PFSK-1 (cell line): Measurements from ENCODE around the gene GLRX.

Experiments used
- FOXP2 ChIP-seq: optimal IDR thresholded peaks from 2 replicates; pipeline ENCODE3; 2011; ENCODE audit warnings: borderline replicate concordance, control low read depth, inconsistent platforms; ENCODE audit not compliant: insufficient read depth; ENCODE audit errors: extremely low read length, extremely low read depth
- POLR2AphosphoS5 ChIP-seq: IDR thresholded peaks from 2 replicates; pipeline ENCODE4 v1.6.1; 2012; ENCODE audit warnings: low read depth, mild to moderate bottlenecking, control low read depth, low read length, moderate library complexity
- SIN3A ChIP-seq: IDR thresholded peaks from 2 replicates; pipeline ENCODE4 v1.6.1; 2012; ENCODE audit warnings: mild to moderate bottlenecking, low read length, moderate library complexity, borderline replicate concordance; ENCODE audit not compliant: insufficient read depth
- TAF1 ChIP-seq: IDR thresholded peaks from 2 replicates; pipeline ENCODE4 v1.6.1; 2012; ENCODE audit warnings: low read length, control low read depth, borderline replicate concordance; ENCODE audit not compliant: insufficient read depth
- TF ChIP-seq, protein P1 (sequence below), 2 experiments: IDR thresholded peaks; 2 replicates each; pipeline versions ENCODE4 v1.6.1 to v1.8.0; 2011 to 2012; ENCODE audit warnings: low read depth in 2 of 2, low read length in 2 of 2, control low read depth in 1 of 2, inconsistent platforms in 1 of 2, mild to moderate bottlenecking in 1 of 2, moderate library complexity in 1 of 2; ENCODE audit not compliant: insufficient read depth in 1 of 2

The GLRX gene

DNA sequence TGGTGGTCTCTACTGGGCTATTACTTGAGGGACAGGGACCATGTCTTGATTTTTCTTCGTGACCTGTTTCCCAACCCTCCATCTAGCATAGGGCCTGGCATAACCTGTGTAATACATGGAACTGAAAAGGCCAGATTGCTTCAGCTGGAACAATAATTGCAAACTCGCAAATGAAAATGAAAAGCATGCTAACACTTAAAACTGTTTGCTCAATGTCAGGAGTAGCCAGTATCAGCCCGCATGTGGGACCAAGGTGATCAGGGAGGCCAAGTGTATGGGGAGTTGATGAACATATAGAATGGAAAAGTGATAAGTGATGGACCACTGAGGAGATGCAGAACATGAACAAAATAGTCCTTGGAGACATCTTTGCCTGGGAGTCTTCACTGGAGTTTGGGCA, 25.2 kb downstream of the GLRX start:
- TF ChIP-seq SIN3A (no peak), TAF1 (no peak), FOXP2 (no peak), POLR2AphosphoS5 (no peak)
- TF ChIP-seq, protein P1, sequence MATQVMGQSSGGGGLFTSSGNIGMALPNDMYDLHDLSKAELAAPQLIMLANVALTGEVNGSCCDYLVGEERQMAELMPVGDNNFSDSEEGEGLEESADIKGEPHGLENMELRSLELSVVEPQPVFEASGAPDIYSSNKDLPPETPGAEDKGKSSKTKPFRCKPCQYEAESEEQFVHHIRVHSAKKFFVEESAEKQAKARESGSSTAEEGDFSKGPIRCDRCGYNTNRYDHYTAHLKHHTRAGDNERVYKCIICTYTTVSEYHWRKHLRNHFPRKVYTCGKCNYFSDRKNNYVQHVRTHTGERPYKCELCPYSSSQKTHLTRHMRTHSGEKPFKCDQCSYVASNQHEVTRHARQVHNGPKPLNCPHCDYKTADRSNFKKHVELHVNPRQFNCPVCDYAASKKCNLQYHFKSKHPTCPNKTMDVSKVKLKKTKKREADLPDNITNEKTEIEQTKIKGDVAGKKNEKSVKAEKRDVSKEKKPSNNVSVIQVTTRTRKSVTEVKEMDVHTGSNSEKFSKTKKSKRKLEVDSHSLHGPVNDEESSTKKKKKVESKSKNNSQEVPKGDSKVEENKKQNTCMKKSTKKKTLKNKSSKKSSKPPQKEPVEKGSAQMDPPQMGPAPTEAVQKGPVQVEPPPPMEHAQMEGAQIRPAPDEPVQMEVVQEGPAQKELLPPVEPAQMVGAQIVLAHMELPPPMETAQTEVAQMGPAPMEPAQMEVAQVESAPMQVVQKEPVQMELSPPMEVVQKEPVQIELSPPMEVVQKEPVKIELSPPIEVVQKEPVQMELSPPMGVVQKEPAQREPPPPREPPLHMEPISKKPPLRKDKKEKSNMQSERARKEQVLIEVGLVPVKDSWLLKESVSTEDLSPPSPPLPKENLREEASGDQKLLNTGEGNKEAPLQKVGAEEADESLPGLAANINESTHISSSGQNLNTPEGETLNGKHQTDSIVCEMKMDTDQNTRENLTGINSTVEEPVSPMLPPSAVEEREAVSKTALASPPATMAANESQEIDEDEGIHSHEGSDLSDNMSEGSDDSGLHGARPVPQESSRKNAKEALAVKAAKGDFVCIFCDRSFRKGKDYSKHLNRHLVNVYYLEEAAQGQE (IDR thresholded peaks at IDR 0.05; ENCODE audit: insufficient read depth in 1 of 2, low read depth in 2 of 2, low read length in 2 of 2) = no peak

- TF ChIP-seq SIN3A (no peak), POLR2AphosphoS5 (no peak), FOXP2 (no peak), TAF1 (no peak)
- TF ChIP-seq, protein P1 (IDR thresholded peaks at IDR 0.05; ENCODE audit: insufficient read depth in 1 of 2, low read depth in 2 of 2, low read length in 2 of 2) = no peak
Observed at GRCh38 chr5:95794070-95794516, 28.4 kb downstream of the GLRX start.

DNA sequence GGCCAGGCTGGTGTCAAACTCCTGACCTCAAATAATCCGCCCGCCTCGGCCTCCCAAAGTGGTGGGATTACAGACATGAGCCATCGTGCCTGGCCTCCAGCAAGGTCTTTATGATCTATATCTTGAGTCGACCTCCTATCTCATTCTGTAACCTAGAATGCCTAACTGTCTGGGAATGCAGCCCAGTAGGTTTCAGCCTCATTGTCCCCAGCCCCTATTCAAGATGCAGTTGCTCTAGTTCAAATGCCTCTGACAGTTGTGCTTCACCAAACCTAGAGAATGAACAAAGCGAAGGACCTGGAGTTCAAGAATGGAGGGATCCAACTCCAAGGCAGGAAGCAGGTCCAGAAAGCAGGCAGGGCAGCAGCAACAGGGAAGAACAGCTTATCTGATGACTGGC, 30.8 kb downstream of the GLRX start:
- no peak for TF ChIP-seq POLR2AphosphoS5

- TF ChIP-seq POLR2AphosphoS5 = no peak
- no peak for TF ChIP-seq SIN3A
- no peak for TF ChIP-seq TAF1
- TF ChIP-seq, protein P1 (IDR thresholded peaks at IDR 0.05; ENCODE audit: insufficient read depth in 1 of 2, low read depth in 2 of 2, low read length in 2 of 2) = no peak
- TF ChIP-seq FOXP2 = no peak
Observed at GRCh38 chr5:95788493-95788892, 34.0 kb downstream of the GLRX start.

- TF ChIP-seq SIN3A (no peak), FOXP2 (no peak), POLR2AphosphoS5 (no peak), TAF1 (no peak)
- TF ChIP-seq, protein P1 (IDR thresholded peaks at IDR 0.05; ENCODE audit: insufficient read depth in 1 of 2, low read depth in 2 of 2, low read length in 2 of 2) = no peak
Observed at GRCh38 chr5:95786821-95787418, 35.6 kb downstream of the GLRX start.
